HG02840 (cell line): ENCODE data around the gene PXYLP1.

Source experiments
- ATAC-seq: cut with Tn5 transposase; IDR thresholded peaks from one replicate; pipeline ENCODE4 v1.9.1; 2021; ENCODE audit warnings: mild to moderate bottlenecking, moderate library complexity, moderate number of reproducible peaks; ENCODE audit not compliant: unreplicated experiment, low FRiP score

PXYLP1 gene

GRCh38 chr3:141246958-141247301, 15.3 kb downstream of the PXYLP1 start:
- ATAC-seq = no peak

DNA sequence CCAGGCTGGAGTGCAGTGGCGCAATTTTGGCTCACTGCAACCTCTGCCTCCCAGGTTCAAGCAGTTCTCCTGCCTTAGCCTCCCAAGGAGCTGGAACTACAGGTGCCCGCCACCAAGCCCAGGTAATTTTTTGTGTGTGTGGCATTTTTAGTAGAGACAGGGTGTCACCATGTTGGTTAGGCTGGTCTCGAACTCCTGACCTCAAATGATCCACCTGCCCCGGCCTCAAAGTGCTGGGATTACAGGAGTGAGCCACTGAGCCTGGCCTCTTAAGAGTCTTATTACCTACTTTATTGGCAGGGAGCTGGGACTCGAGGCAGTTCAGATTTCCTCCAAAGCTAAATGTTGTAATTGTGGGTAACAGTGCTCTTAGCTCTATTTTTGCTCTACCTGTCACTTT, 16.4 kb downstream of the PXYLP1 start:
- ATAC-seq = no peak

DNA sequence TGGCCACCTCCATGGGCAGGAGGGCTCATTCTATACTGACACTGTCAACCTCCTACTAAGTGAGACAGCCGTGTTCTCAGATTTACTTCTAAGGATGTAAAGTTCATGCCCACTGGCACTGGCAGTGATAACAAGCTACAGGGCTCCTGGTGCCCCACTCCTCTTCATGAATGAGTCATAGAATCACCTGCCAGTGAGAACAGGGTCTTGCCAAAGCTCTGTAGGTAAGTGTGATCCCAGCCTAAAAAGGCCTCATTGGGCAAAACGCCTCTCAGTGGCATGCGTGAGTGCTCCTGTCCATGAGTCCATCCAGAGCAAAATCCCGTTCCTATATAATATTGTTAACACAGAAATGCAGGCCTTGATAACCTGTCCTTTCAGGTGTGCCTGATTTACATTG, 17.4 kb downstream of the PXYLP1 start:
- no peak for ATAC-seq

GRCh38 chr3:141250342-141250741, 18.7 kb downstream of the PXYLP1 start:
- ATAC-seq = no peak

DNA sequence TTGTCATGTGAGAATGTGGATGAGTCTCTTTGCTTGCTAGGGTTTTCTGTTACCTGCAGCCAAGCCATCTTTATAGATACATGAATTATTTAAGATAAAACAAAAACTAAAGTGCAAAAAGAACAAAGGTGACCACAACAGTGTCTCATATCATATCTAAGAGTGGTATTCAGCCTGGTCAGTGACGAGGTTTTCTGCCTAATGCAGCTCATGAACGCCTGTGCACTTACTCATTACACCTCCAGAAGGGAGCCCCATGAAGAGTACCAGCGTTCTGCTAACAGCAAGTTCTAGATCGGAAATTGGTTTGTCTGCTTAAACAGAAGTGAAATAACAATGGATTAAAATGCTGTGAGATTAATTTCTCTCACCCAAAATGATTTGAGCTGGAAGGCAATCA, 19.2 kb downstream of the PXYLP1 start:
- no peak for ATAC-seq

GRCh38 chr3:141253326-141253725, 21.7 kb downstream of the PXYLP1 start:
- no peak for ATAC-seq

GRCh38 chr3:141253811-141254210, 22.2 kb downstream of the PXYLP1 start:
- ATAC-seq = no peak

GRCh38 chr3:141255137-141255845, 23.7 kb downstream of the PXYLP1 start:
- ATAC-seq = no peak

DNA sequence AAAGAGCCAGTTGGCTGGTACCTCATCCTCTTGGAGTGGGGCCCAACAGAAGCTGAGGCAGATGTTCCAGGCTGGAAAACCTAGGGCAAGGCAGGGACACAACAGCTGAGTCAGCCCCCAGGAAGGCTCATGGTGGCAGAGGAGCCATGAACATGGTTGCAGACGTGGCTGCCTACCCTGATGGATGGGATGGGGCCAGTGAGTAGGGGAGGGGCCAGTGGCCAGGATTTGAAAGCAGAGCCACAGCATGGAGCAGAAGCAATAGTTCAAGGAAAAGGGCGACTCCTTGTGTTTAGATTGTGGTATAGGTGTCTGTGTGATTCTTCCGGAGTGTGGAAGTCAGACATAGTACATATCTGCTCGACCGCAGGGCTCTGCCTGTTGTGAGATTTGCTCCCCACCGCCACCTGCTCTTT, 24.2 kb downstream of the PXYLP1 start:
- no peak for ATAC-seq

DNA sequence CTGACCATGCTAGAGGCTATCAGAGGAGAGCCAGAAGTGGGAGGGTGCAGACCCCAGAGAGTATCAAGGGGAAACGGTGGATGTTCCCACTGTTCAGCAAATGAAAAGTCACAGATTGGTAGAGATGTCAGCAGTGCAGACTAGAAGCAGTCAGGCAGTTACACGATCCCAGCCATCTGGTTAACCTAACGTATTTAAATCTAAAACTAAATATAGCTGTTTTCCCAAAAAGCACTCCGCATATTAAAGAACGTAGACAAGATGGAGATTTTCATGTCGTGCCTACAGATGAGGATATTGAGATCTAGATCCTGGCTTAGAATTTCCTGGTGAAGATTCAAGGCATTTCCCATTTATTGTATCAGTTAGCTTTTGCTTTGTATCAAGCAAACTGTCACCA, 25.2 kb downstream of the PXYLP1 start:
- ATAC-seq = no peak

- no peak for ATAC-seq
Observed at GRCh38 chr3:141257961-141258360, 26.3 kb downstream of the PXYLP1 start.

DNA sequence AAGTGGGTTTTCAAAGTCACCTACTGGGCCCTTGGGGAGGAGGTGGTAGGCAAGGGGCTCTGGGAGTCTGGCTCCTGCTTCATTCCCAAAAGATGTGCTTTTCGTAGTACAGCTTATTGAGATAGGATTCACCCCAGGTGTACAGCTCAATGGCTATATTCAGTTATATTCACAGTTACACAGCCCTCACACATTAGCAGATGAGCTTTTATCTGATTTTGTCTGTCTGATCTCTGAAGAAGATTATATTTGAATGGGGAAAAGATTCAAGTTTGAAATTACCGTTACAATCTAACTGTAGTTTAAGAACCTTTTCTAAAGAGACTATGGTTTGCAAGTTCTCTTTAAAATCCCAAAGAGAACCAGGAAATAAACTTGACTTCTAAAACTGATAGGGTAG, 27.3 kb downstream of the PXYLP1 start:
- no peak for ATAC-seq

DNA sequence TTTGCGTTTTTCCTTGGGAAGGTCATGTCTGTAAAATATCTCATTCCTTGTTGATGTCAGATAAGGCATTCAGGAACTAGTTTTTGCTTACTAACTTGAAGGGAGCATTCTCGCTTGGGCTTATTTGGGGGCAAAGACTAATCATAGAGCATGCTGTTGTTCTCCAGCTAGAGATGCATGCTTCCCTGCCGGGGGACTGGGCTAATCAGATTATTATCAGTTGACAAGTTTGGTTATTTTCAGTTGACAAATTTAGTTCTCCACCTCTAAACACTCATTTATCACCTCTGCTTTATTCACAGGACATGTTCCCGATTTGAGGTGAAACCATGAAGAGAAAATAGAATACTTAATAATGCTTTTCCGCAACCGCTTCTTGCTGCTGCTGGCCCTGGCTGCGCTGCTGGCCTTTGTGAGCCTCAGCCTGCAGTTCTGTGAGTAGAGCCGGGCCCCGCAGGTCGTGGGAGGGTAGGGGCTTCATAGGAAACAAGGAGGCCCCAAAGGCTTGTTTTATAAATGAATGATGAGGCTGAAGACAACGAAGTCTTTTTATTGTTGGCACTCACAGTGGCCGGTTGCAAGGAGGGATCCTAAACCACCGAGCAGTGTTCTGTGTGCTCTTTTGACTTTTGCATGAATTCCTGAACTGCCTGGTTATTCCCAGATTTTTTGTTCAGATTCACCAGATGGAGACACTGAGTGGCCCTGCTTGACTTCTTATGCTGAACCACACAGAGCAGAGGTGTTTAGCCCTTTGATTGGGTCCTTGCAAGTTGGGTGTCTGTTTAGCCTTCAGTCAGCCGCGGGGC, 28.4 kb downstream of the PXYLP1 start:
- no peak for ATAC-seq

GRCh38 chr3:141260630-141260927, 29.0 kb downstream of the PXYLP1 start:
- ATAC-seq = no peak

- ATAC-seq = no peak
Observed at GRCh38 chr3:141261472-141262307, 30.1 kb downstream of the PXYLP1 start.

DNA sequence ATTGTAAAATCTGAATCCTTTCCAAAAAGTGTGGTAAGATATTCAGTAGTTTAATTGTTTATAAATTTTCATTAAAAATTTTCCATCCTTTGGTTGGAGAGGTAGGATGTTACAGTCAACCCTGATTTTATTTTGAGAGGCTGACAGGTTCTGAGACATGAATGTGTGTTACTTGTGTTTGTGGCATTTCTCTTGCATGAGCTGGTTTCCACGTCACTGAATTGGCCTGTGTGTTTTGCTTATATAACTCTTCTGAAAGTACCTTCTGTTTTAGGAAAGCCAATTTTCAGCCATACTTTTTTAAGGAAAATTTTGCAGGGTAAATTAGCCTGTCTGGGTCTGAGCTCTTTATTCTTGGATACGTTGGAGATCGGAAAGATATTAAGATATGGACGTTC, 30.7 kb downstream of the PXYLP1 start:
- no peak for ATAC-seq

DNA sequence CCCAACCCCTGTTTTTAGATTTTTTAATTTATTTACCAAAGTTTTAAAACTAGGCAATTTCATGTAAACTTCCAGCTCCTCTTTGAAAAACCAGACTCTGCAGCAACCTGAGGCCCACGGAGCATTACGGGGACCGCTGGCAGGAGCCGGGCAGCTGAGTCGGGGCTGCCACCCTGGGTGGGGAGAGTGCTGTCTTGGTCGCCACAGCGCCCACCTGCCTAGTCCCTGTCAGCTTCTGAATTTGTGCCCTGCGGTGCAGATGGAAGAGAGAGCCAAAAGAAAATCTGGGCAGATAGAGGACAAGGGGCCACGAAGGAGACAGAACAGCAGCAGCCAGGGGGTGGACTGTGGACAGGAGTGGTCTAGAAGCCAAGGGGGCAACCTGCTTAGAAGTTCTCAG, 34.6 kb downstream of the PXYLP1 start:
- ATAC-seq = no peak

- no peak for ATAC-seq
Observed at GRCh38 chr3:141266797-141267555, 35.4 kb downstream of the PXYLP1 start.

DNA sequence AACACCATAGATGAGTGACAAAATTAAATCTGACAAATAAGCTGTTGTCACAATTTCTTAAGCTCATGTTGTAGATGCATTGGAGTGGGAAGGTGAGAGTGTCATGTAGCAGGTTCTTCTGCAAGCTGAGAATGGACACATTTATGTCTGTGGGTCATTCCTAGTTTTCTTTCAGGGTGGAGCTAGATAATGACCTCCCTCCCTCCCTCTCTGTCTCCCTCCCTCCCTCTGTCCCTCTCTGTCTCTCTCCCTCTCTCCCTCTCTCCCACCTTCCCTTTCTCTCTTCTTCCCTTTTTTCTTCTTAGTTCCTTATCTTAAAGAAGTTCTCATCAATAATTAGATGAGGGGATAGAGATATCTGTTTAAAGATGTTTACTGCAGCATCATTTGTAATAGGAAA, 36.0 kb downstream of the PXYLP1 start:
- ATAC-seq = no peak

DNA sequence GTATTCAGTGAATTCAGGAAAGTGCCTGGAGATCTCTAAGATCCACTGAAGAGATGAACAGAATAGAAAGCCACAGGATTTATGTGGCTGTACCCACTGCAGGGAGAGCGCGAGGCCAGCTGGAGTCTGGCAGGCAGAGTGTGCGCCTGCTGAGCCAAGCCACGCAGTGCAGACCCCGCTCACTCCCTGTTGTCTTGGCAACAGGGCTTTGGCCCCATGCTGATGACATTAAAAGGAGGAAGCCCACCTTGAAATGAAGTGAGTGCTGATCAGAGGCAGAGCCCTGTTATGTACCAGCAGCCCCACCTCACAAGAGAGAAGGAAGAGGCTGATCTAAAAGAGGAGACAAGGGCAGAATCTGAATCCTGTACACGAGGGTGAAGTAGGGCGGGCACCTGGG, 36.7 kb downstream of the PXYLP1 start:
- no peak for ATAC-seq

DNA sequence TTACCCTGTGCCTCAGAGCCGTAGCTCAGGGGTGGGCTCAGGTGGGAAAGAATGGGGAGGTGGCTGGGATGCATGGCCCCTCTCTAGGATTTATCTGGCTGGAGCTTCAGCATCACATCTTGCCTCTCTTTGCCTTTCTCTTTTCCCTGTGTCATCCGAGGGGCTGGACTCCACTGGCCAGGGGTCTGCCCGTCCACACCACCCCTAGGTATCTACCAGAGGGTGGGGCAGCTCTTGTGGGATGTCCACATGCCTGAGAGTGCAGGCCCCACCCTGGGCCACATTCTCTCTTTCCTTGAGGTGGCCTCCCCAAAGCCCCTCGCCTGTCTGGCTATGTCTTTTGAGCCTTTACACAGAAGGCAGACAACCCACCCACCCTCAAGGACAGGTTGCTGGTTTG, 37.2 kb downstream of the PXYLP1 start:
- ATAC-seq = no peak
